OCI-LY3 (cell line): ENCODE data around the gene DACT2.

Experiments used
- H2AFZ ChIP-seq: fragments of 200-600, 300-600 bp; shearing (Covaris generic); 2 replicates; pipeline ENCODE4 v1.6.0; 2014; ENCODE audit warnings: antibody characterized with exemption, low read depth, low read length
- H3K27ac ChIP-seq: fragments of 200-600, 300-600 bp; sonication (generic); 2 replicates; pipeline ENCODE4 v1.5.1; 2014; ENCODE audit warnings: mild to moderate bottlenecking, low read length, moderate library complexity, mixed read lengths
- H3K27me3 ChIP-seq: fragments of 200-600, 300-600 bp; sonication (generic); 2 replicates; pipeline ENCODE4 v1.6.1; 2014; ENCODE audit warnings: low read depth, low read length, mixed read lengths
- H3K36me3 ChIP-seq: fragments of 200-600, 300-600 bp; sonication (generic); replicated peaks from 2 replicates; pipeline ENCODE3; 2014; ENCODE audit warnings: low read depth, low read length, mixed read lengths
- H3K4me1 ChIP-seq: fragments of 300-600, 200-600 bp; sonication (generic); 2 replicates; pipeline ENCODE4 v1.6.1; 2014; ENCODE audit warnings: low read length, mixed read lengths
- H3K4me2 ChIP-seq: fragments of 200-600, 300-600 bp; sonication (generic); 2 replicates; pipeline ENCODE4 v1.6.1; 2014; ENCODE audit warnings: low read length, mixed read lengths
- H3K4me3 ChIP-seq: fragments of 300-600, 200-600 bp; sonication (generic); 2 replicates; pipeline ENCODE4 v1.5.1; 2014; ENCODE audit warnings: antibody characterized with exemption, mild to moderate bottlenecking, low read length, moderate library complexity
- H3K79me2 ChIP-seq: fragments of 300-600, 200-600 bp; shearing (Covaris generic); 2 replicates; pipeline ENCODE4 v1.6.1; 2014; ENCODE audit warnings: mild to moderate bottlenecking, low read length, mixed read lengths
- H3K9ac ChIP-seq: fragments of 300-600, 200-600 bp; shearing (Covaris generic); 2 replicates; pipeline ENCODE4 v1.6.0; 2014; ENCODE audit warnings: mild to moderate bottlenecking, low read length, moderate library complexity
- H3K9me3 ChIP-seq: fragments of 200-600, 300-600 bp; shearing (Covaris generic); 2 replicates; pipeline ENCODE4 v1.6.1; 2014; ENCODE audit warnings: low read length, mixed read lengths; ENCODE audit not compliant: insufficient read depth
- H4K20me1 ChIP-seq: fragments of 200-600, 300-600 bp; sonication (generic); 2 replicates; pipeline ENCODE4 v1.6.1; 2016; ENCODE audit warnings: low read length, mixed read lengths; ENCODE audit not compliant: insufficient read depth
- EZH2phosphoT487 ChIP-seq: fragments of 200-600 bp; shearing (Covaris generic); IDR thresholded peaks from 2 replicates; pipeline ENCODE4 v1.6.1; 2018; ENCODE audit warnings: antibody characterized with exemption, mixed run types, low read depth
- TF ChIP-seq, protein P1 (sequence below): fragments of 200-600, 300-600 bp; sonication (generic); IDR thresholded peaks from 2 replicates; pipeline ENCODE4 v1.5.1; 2014; ENCODE audit warnings: antibody characterized with exemption, low read length, low read depth

The DACT2 gene

DNA sequence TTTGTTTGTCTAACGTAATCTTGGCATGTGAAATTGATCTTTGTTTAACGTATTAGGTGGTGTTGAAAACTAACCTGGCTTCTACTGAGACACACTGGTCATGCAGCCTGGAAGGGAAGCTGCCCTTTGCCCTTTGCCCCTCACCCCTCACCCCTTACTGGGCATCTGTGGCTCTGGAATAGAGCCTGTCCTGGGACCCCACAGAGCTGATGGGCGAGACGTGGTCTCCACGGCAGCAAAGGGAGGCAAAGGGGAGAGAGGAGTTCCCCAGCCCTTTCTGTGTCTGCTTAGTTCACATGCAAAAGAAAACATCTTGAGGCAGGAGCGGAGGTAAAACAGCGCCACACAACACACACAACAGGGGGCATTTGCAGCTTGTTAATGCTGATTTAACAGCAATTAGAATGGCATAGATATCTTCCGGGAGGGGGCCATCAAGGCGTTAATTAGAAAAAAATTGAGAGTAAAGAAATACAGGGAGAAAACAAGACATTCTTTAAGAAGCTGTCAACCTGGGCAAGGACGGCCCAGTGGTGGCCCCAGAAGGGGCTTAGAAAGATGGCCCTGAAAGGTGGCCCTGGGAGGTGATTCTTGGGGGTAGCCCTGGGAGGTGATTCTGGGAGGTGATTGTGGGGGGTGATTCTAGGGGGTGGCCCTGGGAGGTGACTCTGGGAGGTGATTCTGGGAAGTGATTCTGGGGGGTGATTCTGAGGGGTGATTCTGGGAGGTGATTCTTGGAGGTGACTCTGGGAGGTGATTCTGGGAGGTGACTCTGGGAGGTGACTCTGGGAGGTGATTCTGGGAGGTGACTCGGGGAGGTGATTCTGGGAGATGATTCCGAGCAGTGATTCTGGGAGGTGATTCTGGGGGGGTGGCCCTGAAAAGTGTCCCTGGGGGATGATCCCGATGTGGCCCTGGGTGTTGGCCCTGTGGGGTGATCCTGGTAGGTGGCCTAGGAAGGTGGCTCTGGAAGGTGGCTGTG is 44.5 kb upstream of the DACT2 start:
- Histone ChIP-seq H3K9ac (no peak overlapping the region), H2AFZ (no peak overlapping the region), H3K27ac (no peak overlapping the region), H3K27me3 (no peaks in the 10 kb centered on the region), H3K36me3 (no peaks in the 10 kb centered on the region), H3K4me2 (no peak overlapping the region), H3K9me3 (no peaks in the 10 kb centered on the region), H3K4me3 (no peak overlapping the region), H4K20me1 (no peaks in the 10 kb centered on the region), H3K4me1 (no peaks in the 10 kb centered on the region), H3K79me2 (no peaks in the 10 kb centered on the region)
- TF ChIP-seq EZH2phosphoT487, result no peak
- TF ChIP-seq, protein P1, sequence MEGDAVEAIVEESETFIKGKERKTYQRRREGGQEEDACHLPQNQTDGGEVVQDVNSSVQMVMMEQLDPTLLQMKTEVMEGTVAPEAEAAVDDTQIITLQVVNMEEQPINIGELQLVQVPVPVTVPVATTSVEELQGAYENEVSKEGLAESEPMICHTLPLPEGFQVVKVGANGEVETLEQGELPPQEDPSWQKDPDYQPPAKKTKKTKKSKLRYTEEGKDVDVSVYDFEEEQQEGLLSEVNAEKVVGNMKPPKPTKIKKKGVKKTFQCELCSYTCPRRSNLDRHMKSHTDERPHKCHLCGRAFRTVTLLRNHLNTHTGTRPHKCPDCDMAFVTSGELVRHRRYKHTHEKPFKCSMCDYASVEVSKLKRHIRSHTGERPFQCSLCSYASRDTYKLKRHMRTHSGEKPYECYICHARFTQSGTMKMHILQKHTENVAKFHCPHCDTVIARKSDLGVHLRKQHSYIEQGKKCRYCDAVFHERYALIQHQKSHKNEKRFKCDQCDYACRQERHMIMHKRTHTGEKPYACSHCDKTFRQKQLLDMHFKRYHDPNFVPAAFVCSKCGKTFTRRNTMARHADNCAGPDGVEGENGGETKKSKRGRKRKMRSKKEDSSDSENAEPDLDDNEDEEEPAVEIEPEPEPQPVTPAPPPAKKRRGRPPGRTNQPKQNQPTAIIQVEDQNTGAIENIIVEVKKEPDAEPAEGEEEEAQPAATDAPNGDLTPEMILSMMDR, result no peak

DNA sequence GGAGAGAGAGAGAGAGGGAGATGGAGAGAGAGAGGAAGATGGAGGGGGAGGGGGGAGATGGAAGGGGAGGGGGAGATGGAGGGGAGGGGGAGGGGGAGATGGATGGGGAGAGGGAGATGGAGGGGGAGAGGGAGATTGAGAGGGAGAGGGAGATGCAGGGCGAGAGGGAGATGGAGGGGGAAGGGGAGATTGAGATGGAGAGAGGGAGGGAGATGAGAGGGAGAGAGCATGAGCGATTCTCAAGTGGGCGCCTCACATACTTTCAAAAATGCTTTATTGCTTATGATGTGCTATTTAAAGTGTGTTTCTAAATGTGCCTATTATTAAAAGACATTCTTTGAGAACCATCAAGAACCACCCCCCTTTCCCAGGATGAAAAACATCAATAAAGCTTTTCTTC is 43.7 kb upstream of the DACT2 start:
- Histone ChIP-seq H4K20me1 (no peaks in the 10 kb centered on the region), H3K36me3 (no peaks in the 10 kb centered on the region), H3K4me2 (no peak overlapping the region), H3K9me3 (no peaks in the 10 kb centered on the region), H3K27ac (no peak overlapping the region), H3K9ac (no peak overlapping the region), H3K4me3 (no peak overlapping the region), H3K27me3 (no peaks in the 10 kb centered on the region), H2AFZ (no peak overlapping the region), H3K4me1 (no peaks in the 10 kb centered on the region), H3K79me2 (no peaks in the 10 kb centered on the region)
- TF ChIP-seq EZH2phosphoT487, result no peak
- TF ChIP-seq, protein P1, result no peak

DNA sequence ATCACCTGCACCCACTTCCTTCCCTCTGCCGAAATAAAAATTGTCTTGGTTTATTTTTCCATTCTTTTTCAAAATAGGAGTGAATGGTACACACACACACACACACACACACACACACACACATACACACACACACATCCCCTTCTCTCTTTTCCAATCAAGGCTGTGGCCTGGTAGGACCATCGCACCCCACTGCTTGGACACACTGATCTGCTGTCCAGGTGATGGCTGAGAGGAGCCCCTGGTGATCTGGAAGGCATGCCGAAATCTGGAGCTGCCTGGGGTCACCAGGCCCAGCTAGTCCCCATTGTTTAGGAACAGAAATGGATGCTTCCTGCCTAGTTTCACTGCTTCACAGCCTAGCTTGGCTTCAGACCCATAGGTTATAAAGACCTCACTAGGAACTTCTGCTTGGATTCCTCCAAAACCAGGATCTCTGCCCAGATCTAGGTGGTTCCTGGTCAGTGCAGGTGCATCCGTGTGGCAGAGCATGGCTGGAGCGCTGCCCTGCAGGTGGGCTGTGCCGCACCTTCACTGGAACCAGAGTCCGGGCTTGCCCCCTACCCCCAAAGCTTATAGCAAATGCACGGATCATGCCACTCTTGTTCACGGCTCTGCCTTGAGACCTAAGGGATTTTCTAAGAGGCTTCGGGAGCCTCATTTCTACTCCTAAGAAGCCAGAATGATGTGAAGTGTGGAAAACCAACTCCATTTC is 42.9 kb upstream of the DACT2 start:
- Histone ChIP-seq H3K9ac (no peak overlapping the region), H3K27ac (no peak overlapping the region), H4K20me1 (no peaks in the 10 kb centered on the region), H3K27me3 (no peaks in the 10 kb centered on the region), H3K4me3 (no peak overlapping the region), H3K4me2 (no peak overlapping the region), H3K4me1 (no peaks in the 10 kb centered on the region), H3K79me2 (no peaks in the 10 kb centered on the region), H2AFZ (no peak overlapping the region), H3K9me3 (no peaks in the 10 kb centered on the region), H3K36me3 (no peaks in the 10 kb centered on the region)
- TF ChIP-seq EZH2phosphoT487, result no peak
- TF ChIP-seq, protein P1, result no peak

DNA sequence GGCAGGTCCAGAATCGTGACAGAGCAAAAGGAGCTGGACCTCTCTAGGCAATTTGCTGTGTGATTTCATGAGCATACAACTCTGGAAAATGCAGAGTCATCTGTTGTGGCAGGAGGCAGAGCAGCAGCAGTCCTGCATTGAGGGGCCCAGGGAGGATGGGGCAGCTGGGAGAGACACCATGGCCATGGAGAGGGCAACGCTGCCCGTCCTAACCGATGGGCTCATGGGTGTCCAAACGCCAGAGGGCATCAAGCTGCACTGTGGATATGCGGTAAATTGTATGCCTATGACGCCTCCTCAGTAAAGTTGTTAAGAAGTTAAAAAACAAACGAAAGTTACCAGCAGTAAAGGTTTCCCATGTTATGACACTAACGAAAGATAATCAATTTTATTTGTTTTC is 42.2 kb upstream of the DACT2 start:
- Histone ChIP-seq H2AFZ (no peak overlapping the region), H3K9ac (no peak overlapping the region), H3K4me2 (no peak overlapping the region), H3K9me3 (no peaks in the 10 kb centered on the region), H3K27ac (no peak overlapping the region), H3K36me3 (no peaks in the 10 kb centered on the region), H3K27me3 (no peaks in the 10 kb centered on the region), H3K4me1 (no peaks in the 10 kb centered on the region), H4K20me1 (no peaks in the 10 kb centered on the region), H3K79me2 (no peaks in the 10 kb centered on the region), H3K4me3 (no peak overlapping the region)
- no peak for TF ChIP-seq EZH2phosphoT487
- TF ChIP-seq, protein P1, result no peak
